HUES64 (cell line): Measurements from ENCODE around the gene HMX3.
A peak's percentile ranks its signal among the peaks of the same experiment; 100 is the strongest.

Experiments used
- H3K27ac ChIP-seq: 2 replicates; pipeline ENCODE4 v1.7.0; 2013; ENCODE audit warnings: low read depth, low read length, inconsistent platforms
- H3K27me3 ChIP-seq: 2 replicates; pipeline ENCODE4 v1.6.1; 2013; ENCODE audit warnings: mild to moderate bottlenecking, low read length; ENCODE audit not compliant: insufficient read depth
- H3K36me3 ChIP-seq: 2 replicates; pipeline ENCODE4 v1.6.1; 2013; ENCODE audit warnings: mild to moderate bottlenecking, low read length; ENCODE audit not compliant: insufficient read depth
- H3K4me1 ChIP-seq: 2 replicates; pipeline ENCODE4 v1.6.1; 2013; ENCODE audit warnings: mild to moderate bottlenecking, low read length, moderate library complexity; ENCODE audit not compliant: insufficient read depth
- H3K4me3 ChIP-seq: 2 replicates; pipeline ENCODE4 v1.5.1; 2013; ENCODE audit warnings: mild to moderate bottlenecking, low read length, moderate library complexity
- H3K9ac ChIP-seq: 2 replicates; pipeline ENCODE4 v1.6.1; 2013; ENCODE audit warnings: mild to moderate bottlenecking, low read depth, low read length
- H3K9me3 ChIP-seq: 2 replicates; pipeline ENCODE4 v1.6.1; 2013; ENCODE audit warnings: low read depth, low read length; ENCODE audit not compliant: insufficient read depth
- whole genome bisulfite sequencing: fragments of 150-250, 120-280 bp; methylation state at CpG from one replicate; pipeline ENCODE4 v1.1.7; 2013; ENCODE audit warnings: missing lambda C conversion rate; 5-methylcytosine and 5-hydroxymethylcytosine counted together

Gene HMX3

GRCh38 chr10:123136221-123136805 lies 543 bp downstream of the HMX3 start:
- Histone ChIP-seq H3K27ac (no peak overlapping the region), H3K4me3 (peak overlapping the region; percentile 46), H3K36me3 (no peaks in the 10 kb centered on the region), H3K4me1 (peaks cover 15% of the 10 kb centered on the region; the same call in 1 of the 2 replicates), H3K9me3 (no peaks in the 10 kb centered on the region), H3K9ac (no peak overlapping the region), H3K27me3 (peaks cover 100% of the 10 kb centered on the region)
- WGBS = under 1% methylated on average over 59 of the region's 59 CpGs

GRCh38 chr10:123136806-123137642 lies 1.3 kb downstream of the HMX3 start:
- Histone ChIP-seq H3K4me3 (peak overlapping the region; percentile 46), H3K27me3 (peaks cover 100% of the 10 kb centered on the region), H3K27ac (no peak overlapping the region), H3K36me3 (no peaks in the 10 kb centered on the region), H3K9me3 (no peaks in the 10 kb centered on the region), H3K4me1 (peaks cover 15% of the 10 kb centered on the region; the same call in 1 of the 2 replicates), H3K9ac (no peak overlapping the region)
- under 1% methylated on average over 83 of the region's 83 CpGs for WGBS

- no peaks in the 10 kb centered on the region for H3K36me3 ChIP-seq
- H3K9me3 ChIP-seq = no peaks in the 10 kb centered on the region
- 0% methylated on average over 4 of the region's 7 CpGs for WGBS
- no peak overlapping the region for H3K4me3 ChIP-seq
- H3K27me3 ChIP-seq = peaks cover 100% of the 10 kb centered on the region
- H3K27ac ChIP-seq = no peak overlapping the region
- H3K9ac ChIP-seq = no peak overlapping the region
- peaks cover 18% of the 10 kb centered on the region; the same call in 1 of the 2 replicates for H3K4me1 ChIP-seq
Observed at GRCh38 chr10:123139165-123139520, 3.4 kb downstream of the HMX3 start.

DNA sequence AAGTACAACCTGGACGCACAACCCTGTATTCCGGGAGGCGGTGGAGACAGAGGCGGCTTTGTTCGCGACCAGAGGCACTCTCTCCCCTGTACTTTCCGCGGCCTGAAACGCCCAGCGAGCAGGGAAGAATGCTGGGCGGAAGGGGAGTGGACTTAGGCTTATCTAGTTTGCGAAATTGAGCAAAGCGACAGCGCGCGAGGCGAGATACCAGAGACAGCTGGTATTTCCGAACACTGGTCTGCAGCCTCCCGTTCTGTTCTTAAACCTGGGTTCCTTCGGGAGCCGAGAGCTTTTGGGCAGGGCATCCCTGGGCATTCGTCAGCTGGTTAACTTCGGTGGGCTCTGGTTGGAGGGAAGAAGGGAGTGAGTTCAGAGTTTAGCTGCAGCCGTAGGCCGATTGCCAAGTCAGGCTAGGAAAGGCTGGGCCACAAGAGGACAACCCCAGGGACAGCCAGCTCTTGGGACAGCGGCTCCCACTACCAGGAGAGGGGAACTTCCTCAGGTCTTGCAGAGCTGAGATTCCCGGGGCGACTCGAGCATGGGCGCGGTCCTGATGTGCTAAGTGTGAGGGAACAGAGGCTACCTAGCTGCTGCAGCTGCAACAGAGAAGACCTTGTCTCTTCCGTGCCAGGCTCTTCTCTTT lies 3.9 kb downstream of the HMX3 start:
- Histone ChIP-seq H3K4me1 (peaks cover 14% of the 10 kb centered on the region; the same call in 1 of the 2 replicates), H3K9me3 (no peaks in the 10 kb centered on the region), H3K4me3 (peak overlapping the region; percentile 33), H3K27me3 (peaks cover 100% of the 10 kb centered on the region), H3K27ac (no peak overlapping the region), H3K9ac (no peak overlapping the region), H3K36me3 (no peaks in the 10 kb centered on the region)
- 1% methylated on average over 32 of the region's 32 CpGs for WGBS

DNA sequence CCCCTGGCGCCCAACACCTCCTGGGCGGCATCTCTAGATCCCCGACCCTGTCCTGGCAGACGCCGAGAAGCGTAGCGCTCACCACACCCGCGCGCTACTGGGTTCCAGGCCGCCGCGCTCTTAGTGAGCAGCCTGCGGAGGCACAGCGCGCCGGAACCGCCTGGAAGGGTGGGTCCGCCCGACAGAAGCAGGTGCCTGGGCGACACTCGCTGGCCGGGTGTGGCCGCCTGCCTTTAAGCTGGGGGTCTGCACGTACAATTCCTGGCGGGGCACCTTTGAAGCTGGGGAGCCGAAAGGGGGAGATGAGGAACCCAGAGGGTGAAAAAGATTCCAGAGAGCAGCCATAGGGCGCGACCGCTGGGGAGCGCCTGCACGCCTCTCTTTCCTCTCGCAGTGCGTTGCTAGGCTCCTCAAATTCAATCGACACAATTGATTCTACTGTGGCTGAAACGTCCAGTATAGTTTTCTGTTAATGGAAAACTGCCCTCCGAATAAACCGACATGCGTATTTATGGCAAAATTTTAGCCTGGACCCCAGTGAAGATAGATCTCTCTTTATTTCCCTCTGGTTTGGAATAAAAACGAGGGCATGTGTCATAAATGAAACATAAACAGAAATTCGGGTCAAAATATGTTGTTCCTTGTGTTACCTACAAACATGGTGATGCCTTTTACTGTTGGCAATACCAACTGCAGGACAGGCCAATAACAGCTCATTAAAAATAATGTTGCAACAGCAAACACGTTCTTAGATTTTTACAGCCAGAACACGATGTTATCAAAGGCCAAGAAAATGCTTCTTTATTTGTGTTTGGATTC lies 4.6 kb downstream of the HMX3 start:
- Histone ChIP-seq H3K27ac (no peak overlapping the region), H3K36me3 (no peaks in the 10 kb centered on the region), H3K4me3 (peak overlapping the region; percentile 33; the same call in 1 of the 2 replicates), H3K9me3 (no peaks in the 10 kb centered on the region), H3K27me3 (peaks cover 100% of the 10 kb centered on the region), H3K9ac (no peak overlapping the region), H3K4me1 (peaks cover 10% of the 10 kb centered on the region; the same call in 1 of the 2 replicates)
- 3% methylated on average over 43 of the region's 43 CpGs for WGBS

DNA sequence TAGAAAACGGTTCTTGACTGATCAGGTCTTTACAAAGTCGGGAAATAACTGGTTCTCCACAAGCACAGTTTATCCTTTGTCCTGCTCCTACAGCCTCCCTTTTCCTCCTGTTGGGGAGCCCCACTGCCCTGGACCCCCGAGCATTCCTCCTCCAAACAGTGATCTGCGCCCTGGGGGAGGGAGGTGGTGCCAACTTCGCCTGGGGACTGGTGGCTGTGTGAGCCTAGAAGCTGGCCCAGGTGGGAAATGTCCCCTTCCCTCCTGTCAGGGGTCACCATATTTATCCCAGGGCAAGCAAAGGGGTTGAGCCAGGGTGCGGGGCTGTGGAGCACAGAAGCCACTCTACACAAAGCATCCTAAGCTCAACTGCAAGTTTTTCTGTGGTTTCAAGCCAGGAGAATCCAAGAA lies 5.2 kb downstream of the HMX3 start:
- H3K9me3 ChIP-seq = no peaks in the 10 kb centered on the region
- no peak overlapping the region for H3K9ac ChIP-seq
- peaks cover 15% of the 10 kb centered on the region; the same call in 1 of the 2 replicates for H3K4me1 ChIP-seq
- no peak overlapping the region for H3K27ac ChIP-seq
- peaks cover 100% of the 10 kb centered on the region for H3K27me3 ChIP-seq
- no peaks in the 10 kb centered on the region for H3K36me3 ChIP-seq
- H3K4me3 ChIP-seq = no peak overlapping the region
- WGBS = 8% methylated on average over 5 of the region's 6 CpGs

DNA sequence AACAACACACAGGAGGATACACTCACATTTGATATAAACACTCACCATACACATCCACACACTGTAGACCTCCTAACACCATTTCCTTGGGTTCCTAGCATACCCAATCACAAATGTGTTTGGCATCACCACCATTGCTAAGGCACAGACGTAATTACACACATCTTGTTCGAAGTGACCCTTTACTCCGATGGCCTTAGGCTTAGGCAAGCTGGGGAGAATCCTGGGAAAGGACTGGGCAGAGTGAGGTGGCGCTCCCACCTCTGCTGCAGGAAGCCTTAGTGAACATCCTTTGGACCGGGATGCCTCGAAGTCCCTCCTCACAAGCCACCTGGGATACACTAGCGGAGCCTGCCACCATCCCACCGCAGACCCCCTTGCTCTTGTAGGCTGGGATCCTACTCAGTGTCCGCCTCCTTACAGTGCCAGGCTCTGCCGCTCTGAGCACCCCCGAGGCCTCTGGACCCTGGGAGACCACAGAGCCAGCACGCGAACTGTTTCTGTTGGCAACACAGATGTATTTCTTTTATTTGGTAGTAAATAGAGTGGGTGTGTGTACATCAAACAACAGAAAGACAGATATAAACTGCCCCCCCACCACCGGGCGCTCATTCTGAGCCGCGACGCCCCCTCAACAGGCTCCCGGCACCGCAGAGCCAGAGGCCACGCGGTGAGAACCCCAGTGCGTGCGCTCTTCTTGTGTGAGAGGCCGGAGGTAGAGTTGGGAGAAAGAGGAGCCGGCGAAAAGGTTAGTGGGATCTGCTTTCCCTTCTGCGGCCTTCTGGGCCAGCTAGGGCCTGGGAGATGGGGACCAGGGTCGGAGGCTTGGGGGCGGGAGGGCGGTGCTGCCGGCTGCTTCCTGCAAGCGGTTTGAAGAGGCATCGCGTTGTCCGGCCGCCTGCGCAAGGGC lies 6.3 kb downstream of the HMX3 start:
- Histone ChIP-seq H3K4me1 (peaks cover 21% of the 10 kb centered on the region; the same call in 1 of the 2 replicates), H3K27ac (no peak overlapping the region), H3K9ac (no peak overlapping the region), H3K27me3 (peaks cover 100% of the 10 kb centered on the region), H3K36me3 (no peaks in the 10 kb centered on the region), H3K9me3 (no peaks in the 10 kb centered on the region), H3K4me3 (peak overlapping the region; percentile 21; the same call in 1 of the 2 replicates)
- WGBS = 5% methylated on average over 38 of the region's 38 CpGs

DNA sequence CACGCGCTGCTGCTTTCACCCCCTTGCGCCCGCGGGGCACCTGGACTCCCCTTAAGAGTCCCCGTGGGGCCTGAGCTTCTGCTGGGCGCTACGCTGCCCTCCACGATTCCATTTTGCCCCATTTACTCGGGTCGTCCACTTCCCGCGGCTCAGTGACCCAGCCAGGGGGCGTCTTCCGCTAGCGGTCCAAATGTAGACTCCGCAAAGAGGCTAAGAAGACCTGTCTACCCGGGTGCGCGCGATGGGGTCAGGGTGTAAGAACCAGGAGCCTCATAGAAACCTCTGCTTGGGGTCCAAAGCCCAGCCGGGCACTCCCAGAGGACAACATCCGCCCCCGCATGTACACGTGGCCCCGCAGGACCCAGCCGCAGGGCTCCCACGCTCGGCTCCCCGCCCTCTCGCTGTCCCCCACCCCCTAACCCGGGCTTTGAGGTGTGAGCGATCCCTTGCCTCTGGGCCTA lies 7.0 kb downstream of the HMX3 start:
- H3K9ac ChIP-seq = no peak overlapping the region
- peak overlapping the region; percentile 30 for H3K4me3 ChIP-seq
- H3K36me3 ChIP-seq = no peaks in the 10 kb centered on the region
- H3K4me1 ChIP-seq = peaks cover 21% of the 10 kb centered on the region; the same call in 1 of the 2 replicates
- no peak overlapping the region for H3K27ac ChIP-seq
- WGBS = under 1% methylated on average over 32 of the region's 33 CpGs
- H3K27me3 ChIP-seq = peaks cover 100% of the 10 kb centered on the region
- no peaks in the 10 kb centered on the region for H3K9me3 ChIP-seq

DNA sequence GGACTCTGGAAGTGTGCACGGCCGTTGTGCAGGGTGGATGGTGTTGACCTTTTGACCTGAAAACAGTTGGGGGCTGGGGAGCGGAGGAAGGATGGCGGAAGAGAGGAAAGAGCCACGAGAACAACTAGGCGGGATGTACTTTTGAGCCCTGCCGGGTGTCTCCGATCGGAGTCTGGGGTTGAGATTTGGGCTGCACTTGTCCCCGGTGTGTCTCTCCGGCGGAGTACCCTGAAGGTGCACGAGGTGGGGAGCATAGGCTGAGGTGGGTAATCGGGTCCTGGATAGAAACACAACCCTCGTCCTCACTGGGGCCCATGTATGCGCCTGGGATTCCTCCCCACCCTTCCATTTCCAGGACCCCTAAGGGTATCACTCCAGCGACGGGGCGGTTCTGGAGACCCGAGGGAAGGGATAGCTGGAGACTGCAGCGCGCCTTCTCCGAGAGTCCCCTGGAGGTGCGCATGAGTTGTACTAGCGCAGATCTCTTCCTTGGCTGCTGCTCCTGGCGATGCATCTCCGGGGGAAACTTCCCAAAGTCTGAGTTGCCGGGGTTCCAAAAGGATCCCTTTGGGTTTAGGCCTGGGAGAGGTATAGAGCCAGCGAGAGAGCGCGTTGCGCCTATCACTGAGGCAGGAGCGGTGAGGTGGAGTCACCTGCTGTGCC lies 7.5 kb downstream of the HMX3 start:
- Histone ChIP-seq H3K9ac (no peak overlapping the region), H3K9me3 (no peaks in the 10 kb centered on the region), H3K27me3 (peaks cover 100% of the 10 kb centered on the region), H3K36me3 (no peaks in the 10 kb centered on the region), H3K4me1 (peaks cover 21% of the 10 kb centered on the region; the same call in 1 of the 2 replicates), H3K4me3 (peak overlapping the region; percentile 30), H3K27ac (no peak overlapping the region)
- 2% methylated on average over 33 of the region's 33 CpGs for WGBS
